Duodenal mucosa (tissue), 2 donors: ENCODE data around the gene INPP5F.

Experiments
- H3K27ac ChIP-seq: one replicate; pipeline ENCODE4 v1.7.0; 2013; ENCODE audit warnings: low read depth, low read length
- H3K27me3 ChIP-seq, 2 donors: one replicate each; pipeline ENCODE4 v1.7.0; 2013; ENCODE audit warnings: low read length in 2 of 2, control low read depth in 1 of 2; ENCODE audit not compliant: insufficient read depth in 2 of 2, control insufficient read depth in 1 of 2
- H3K36me3 ChIP-seq, 2 donors: one replicate each; pipeline ENCODE4 v1.7.0; 2013; ENCODE audit warnings: low read length in 2 of 2, control low read depth in 1 of 2; ENCODE audit not compliant: insufficient read depth in 2 of 2, control insufficient read depth in 1 of 2
- H3K4me1 ChIP-seq, 2 donors: one replicate each; pipeline ENCODE4 v1.7.0; 2013; ENCODE audit warnings: low read length in 2 of 2, control low read depth in 1 of 2; ENCODE audit not compliant: insufficient read depth in 2 of 2, control insufficient read depth in 1 of 2
- H3K4me3 ChIP-seq, 2 donors: one replicate each; pipeline ENCODE4 v1.7.0; 2013; ENCODE audit warnings: low read length in 2 of 2, low read depth in 1 of 2
- H3K9ac ChIP-seq, 2 donors: one replicate each; pipeline ENCODE4 v1.7.0; 2013; ENCODE audit warnings: low read length in 2 of 2, low read depth in 1 of 2
- H3K9me3 ChIP-seq, 2 donors: one replicate each; pipeline ENCODE4 v1.7.0; 2013; ENCODE audit warnings: low read length in 2 of 2, control low read depth in 1 of 2; ENCODE audit not compliant: control insufficient read depth in 1 of 2

The INPP5F gene

DNA sequence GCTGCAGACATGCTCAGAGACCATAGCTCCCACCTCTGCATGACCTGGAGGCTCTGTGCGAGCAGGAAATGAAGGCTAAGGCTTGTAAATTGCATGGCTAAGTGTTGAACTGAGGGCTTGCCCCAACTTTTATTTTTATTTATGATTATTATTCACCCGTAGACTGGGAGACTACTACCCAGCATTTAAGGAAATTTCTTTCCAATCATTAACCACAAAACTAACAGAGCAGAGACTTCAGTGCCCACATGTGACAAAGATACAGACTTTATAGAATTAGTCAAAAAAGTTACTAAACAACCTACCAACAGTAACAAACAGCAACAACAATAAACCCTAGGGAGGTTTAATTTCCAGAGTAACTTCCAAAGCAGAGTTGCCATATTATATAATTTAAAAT is 107.1 kb downstream of the INPP5F start:
- no peaks in the 10 kb centered on the region for H3K9me3 ChIP-seq

GRCh38 chr10:119834188-119834587 is 108.3 kb downstream of the INPP5F start:
- H3K4me3 ChIP-seq, result no peak overlapping the region
- H3K9ac ChIP-seq, result no peak overlapping the region
- no peak overlapping the region for H3K27ac ChIP-seq
- no peaks in the 10 kb centered on the region for H3K9me3 ChIP-seq
- no peaks in the 10 kb centered on the region for H3K27me3 ChIP-seq
- H3K36me3 ChIP-seq, result peaks cover 43 to 88% of the 10 kb centered on the region in 2 donors
- H3K4me1 ChIP-seq, result no peaks in the 10 kb centered on the region

More for the DNA sequence above, 107.1 kb downstream of the INPP5F start:
- Histone ChIP-seq H3K27ac (no peak overlapping the region), H3K36me3 (peaks cover 48 to 88% of the 10 kb centered on the region in 2 donors), H3K27me3 (no peaks in the 10 kb centered on the region), H3K4me3 (no peak overlapping the region), H3K9ac (no peak overlapping the region), H3K4me1 (no peaks in the 10 kb centered on the region)

DNA sequence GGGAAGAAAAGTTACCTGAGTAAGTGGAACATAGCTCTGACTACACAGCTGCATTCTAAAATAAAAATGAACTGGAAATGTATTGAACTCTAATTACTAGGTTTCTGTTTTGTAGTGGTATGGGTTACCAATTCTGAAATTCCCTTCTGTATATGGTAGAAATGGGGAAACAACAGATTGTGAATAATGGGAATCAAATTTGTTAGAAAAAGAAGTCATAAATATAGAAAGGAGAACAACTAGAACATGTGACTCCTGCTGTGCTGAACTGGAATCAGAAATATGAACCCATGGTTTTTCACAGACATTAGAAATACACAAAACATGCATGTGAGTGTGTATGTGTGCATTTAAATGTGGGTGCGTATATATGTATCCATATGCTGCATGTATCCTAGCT is 119.8 kb downstream of the INPP5F start:
- Histone ChIP-seq H3K36me3 (peaks cover 36 to 89% of the 10 kb centered on the region in 2 donors), H3K4me3 (no peak overlapping the region), H3K27ac (no peak overlapping the region), H3K27me3 (no peaks in the 10 kb centered on the region), H3K9me3 (no peaks in the 10 kb centered on the region), H3K4me1 (no peaks in the 10 kb centered on the region), H3K9ac (no peak overlapping the region)

- no peak overlapping the region for H3K4me3 ChIP-seq
- H3K36me3 ChIP-seq, result peaks cover 25 to 78% of the 10 kb centered on the region in 2 donors
These were observed 123.4 kb downstream of the INPP5F start for GRCh38 chr10:119849031-119849789.

DNA sequence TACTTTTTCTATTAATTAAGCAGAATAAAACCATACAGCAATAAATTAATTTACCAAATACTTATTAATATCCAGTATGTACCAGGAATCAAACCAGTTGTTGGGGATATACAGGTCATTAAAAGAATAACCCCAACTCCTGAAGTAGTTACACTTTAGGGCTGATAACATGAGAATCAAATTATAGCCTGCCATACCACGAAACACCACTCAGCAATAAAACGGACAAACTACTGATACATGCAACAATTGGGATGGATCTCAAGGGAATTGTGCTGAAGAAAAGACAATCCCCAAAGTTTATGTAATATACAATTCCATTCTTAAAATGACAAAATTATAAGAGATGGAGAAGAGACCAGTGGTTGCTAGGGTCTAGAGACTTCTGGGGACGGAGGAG is 124.1 kb downstream of the INPP5F start:
- H3K4me3 ChIP-seq, result no peak overlapping the region
- no peak overlapping the region for H3K27ac ChIP-seq
- H3K9ac ChIP-seq, result no peak overlapping the region
- no peaks in the 10 kb centered on the region for H3K9me3 ChIP-seq
- H3K4me1 ChIP-seq, result no peaks in the 10 kb centered on the region
- peaks cover 25 to 71% of the 10 kb centered on the region in 2 donors for H3K36me3 ChIP-seq
- H3K27me3 ChIP-seq, result no peaks in the 10 kb centered on the region

More at GRCh38 chr10:119849031-119849789, 123.4 kb downstream of the INPP5F start:
- Histone ChIP-seq H3K9ac (no peak overlapping the region), H3K27me3 (no peaks in the 10 kb centered on the region), H3K9me3 (no peaks in the 10 kb centered on the region), H3K4me1 (no peaks in the 10 kb centered on the region), H3K27ac (no peak overlapping the region)

GRCh38 chr10:119852277-119852676 is 126.4 kb downstream of the INPP5F start:
- Histone ChIP-seq H3K27ac (no peak overlapping the region), H3K4me3 (no peak overlapping the region), H3K9me3 (no peaks in the 10 kb centered on the region), H3K27me3 (no peaks in the 10 kb centered on the region), H3K36me3 (peaks cover 15 to 61% of the 10 kb centered on the region in 2 donors), H3K4me1 (no peaks in the 10 kb centered on the region), H3K9ac (no peak overlapping the region)

GRCh38 chr10:119852822-119853221 is 127.0 kb downstream of the INPP5F start:
- H3K27ac ChIP-seq, result no peak overlapping the region
- no peaks in the 10 kb centered on the region for H3K27me3 ChIP-seq
- no peak overlapping the region for H3K9ac ChIP-seq
- H3K4me3 ChIP-seq, result no peak overlapping the region
- no peaks in the 10 kb centered on the region for H3K4me1 ChIP-seq
- H3K36me3 ChIP-seq, result peaks cover 15 to 59% of the 10 kb centered on the region in 2 donors
- no peaks in the 10 kb centered on the region for H3K9me3 ChIP-seq

DNA sequence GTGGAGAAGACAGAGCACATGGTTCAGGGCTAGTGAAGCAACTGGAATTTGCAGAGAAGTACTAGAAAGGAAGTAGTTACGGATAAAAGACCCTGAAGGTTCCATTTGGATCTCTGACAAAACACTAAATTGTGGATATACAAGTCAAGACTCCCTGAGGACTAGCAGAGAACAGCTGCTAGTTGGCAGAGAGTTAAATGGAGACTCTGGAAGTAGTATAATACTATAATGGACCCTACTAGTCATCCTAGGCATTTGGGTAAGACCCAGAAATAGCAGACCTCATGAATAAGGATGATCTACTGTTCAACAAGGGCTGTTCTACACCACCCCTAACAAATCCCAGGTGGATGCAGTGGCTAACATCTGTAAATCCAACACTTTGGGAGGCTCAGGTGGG is 127.7 kb downstream of the INPP5F start:
- Histone ChIP-seq H3K4me3 (no peak overlapping the region), H3K9ac (no peak overlapping the region), H3K36me3 (peaks cover 15 to 55% of the 10 kb centered on the region in 2 donors), H3K4me1 (no peaks in the 10 kb centered on the region), H3K27me3 (no peaks in the 10 kb centered on the region), H3K27ac (no peak overlapping the region), H3K9me3 (no peaks in the 10 kb centered on the region)

DNA sequence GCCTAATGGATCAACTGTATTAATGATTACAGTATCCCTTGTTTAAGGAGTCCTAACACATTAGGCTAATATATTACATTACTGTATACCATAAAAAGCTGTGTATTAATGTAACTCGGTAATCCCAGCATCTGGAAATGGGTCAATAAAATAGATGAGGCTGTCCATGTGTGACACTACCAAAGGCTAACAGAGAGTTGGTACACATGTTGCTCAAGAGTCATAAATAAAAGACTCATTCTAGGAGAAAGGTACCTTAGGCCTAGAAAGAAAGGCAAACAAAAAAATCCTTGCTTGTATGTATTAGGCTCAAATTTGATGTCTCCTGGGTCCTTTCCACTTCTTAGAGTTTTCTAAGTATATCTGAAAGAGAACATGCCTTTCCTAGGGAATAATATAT is 132.2 kb downstream of the INPP5F start:
- H3K4me3 ChIP-seq, result no peak overlapping the region
- H3K4me1 ChIP-seq, result peaks cover 3 to 10% of the 10 kb centered on the region in 2 donors
- no peaks in the 10 kb centered on the region for H3K27me3 ChIP-seq
- H3K36me3 ChIP-seq, result peaks cover 0 to 28% of the 10 kb centered on the region in 2 donors
- no peak overlapping the region for H3K9ac ChIP-seq
- H3K27ac ChIP-seq, result no peak overlapping the region
- no peaks in the 10 kb centered on the region for H3K9me3 ChIP-seq

GRCh38 chr10:119859420-119860258 is 133.8 kb downstream of the INPP5F start:
- H3K9ac ChIP-seq, result no peak overlapping the region
- H3K27me3 ChIP-seq, result no peaks in the 10 kb centered on the region
- H3K4me1 ChIP-seq, result peaks cover 3 to 10% of the 10 kb centered on the region in 2 donors
- peaks cover 0 to 17% of the 10 kb centered on the region in 2 donors for H3K36me3 ChIP-seq
- no peak overlapping the region for H3K4me3 ChIP-seq
- H3K9me3 ChIP-seq, result no peaks in the 10 kb centered on the region
- H3K27ac ChIP-seq, result no peak overlapping the region
